Measurements from ENCODE around the gene GPR4.

- no peak for TF ChIP-seq CTCF (IDR thresholded peaks at IDR 0.05; ENCODE audit: control extremely low read depth in 1 of 3, insufficient read depth in 1 of 3, low read depth in 1 of 3, low read length in 3 of 3)
- no peak for TF ChIP-seq CREB1 (IDR thresholded peaks at IDR 0.05)
- no peak for TF ChIP-seq EZH2 (IDR thresholded peaks at IDR 0.05; ENCODE audit: low read depth, low read length, severe bottlenecking)
- no peak for TF ChIP-seq USF2 (IDR thresholded peaks at IDR 0.05; ENCODE audit: low read length)
- TF ChIP-seq POLR2AphosphoS5 (IDR thresholded peaks at IDR 0.05; ENCODE audit: low read depth, low read length) = no peak
- TF ChIP-seq HDAC6 (IDR thresholded peaks at IDR 0.05; ENCODE audit: low read depth, low read length) = no peak
- TF ChIP-seq POLR2A (IDR thresholded peaks at IDR 0.05; ENCODE audit: control extremely low read depth in 1 of 2, low read depth in 2 of 2, low read length in 2 of 2) = no peak
- TF ChIP-seq CHD2 (IDR thresholded peaks at IDR 0.05; ENCODE audit: low read length) = no peak
These were observed 11.6 kb downstream of the GPR4 start for GRCh38 chr19:45590300-45591003.
